Ramos (cell line): ENCODE measurements around the gene B4GALNT2.

Experiments used
- in situ Hi-C: fragments of 300-500 bp; cut with MboI; formaldehyde crosslinking; loops from one replicate; pipeline ENCODE4 v1.14.3; 2022; ENCODE audit warnings: low sequenced_read_pairs; ENCODE audit not compliant: unreplicated experiment

The B4GALNT2 gene

DNA sequence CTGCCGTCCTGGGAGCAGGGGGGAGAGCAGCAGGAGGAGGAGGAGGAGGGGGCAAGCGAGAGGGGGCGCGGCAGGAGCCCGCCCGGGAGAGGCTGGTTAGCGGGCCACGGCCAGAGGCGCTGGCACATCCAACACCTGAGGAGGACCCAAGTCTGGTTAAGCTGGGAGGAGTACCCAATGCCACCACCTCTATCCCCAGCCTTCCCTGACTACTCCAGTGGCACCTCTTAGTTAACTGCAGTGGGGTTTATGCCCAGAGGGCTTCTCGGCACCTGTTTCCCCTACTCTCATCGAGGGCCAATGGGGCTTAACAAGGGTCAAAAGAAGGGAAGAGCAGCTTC lies 92.4 kb downstream of the B4GALNT2 start:
- in situ Hi-C loops, result loop anchor here (5.0 kb wide), 1 partner anchor 48 kb away; no protein-coding TSS in a partner anchor

DNA sequence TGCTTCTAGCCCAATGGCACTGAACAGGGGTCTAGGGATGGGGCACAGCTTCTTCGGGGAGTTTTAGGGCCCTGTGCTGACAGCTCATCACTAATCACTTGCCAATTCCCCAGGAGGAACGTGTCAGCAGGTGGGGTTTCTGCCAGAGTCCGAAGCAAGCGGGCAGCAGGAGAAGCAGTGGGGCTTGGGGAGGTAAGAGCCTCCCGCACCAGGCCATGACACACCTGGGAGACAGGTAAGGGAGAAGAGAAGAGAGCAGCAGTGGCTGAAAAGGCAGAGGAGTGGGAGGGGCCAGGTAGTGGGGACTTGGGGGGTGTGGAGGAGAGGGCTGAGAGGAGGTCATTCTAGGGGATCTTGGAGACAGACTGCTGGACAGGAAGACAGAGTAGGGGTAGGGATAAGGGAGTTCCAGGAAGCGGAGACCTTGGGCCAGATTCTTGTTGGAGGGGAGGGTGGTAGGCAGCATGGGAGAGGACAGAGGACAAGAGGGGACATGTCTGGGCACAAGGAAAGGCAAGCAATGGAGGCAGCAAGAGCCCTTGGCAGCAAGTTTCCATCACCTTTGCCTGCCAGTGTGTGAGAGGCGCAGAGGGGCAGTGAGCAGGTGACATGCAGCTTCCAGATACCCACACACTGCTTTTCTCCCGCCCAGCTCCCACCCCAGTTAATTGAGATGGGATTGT lies 93.1 kb downstream of the B4GALNT2 start:
- in situ Hi-C loops, result loop anchor here (5.0 kb wide), 1 partner anchor 48 kb away; no protein-coding TSS in a partner anchor
